ENCODE results near the gene CLCA4.

Gene CLCA4

DNA sequence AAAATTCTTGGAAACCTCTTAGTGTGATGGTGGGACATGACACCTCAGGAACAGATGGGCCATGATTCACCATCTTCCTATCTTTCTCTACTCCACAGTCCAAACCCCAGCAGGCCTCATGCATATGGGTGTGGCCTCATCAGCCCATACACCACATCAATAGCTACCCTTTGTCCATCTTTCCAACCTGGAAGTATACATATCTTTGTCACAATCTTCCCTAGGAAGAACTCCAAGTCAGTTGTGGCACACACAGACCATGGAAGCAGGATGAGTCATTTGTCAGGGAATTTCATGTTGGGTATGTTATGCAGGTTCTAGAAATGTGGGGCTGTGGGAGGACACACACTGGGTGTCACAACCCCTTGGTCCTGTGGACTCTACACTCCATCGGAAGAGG is 30.5 kb upstream of the CLCA4 start:
- H3K4me3 Mint-ChIP-seq: no peak overlapping the region
- no peaks in the 10 kb centered on the region for H3K36me3 Mint-ChIP-seq
- H3K27me3 Mint-ChIP-seq: no peaks in the 10 kb centered on the region
- DNase-seq (ENCODE audit: low spot score in 2 of 2): no peak
- ATAC-seq (ENCODE audit: low read depth): no peak
- peaks cover 2% of the 10 kb centered on the region for H3K4me1 Mint-ChIP-seq
- no peak overlapping the region for H3K27ac Mint-ChIP-seq
- no peaks in the 10 kb centered on the region for H3K9me3 Mint-ChIP-seq

DNA sequence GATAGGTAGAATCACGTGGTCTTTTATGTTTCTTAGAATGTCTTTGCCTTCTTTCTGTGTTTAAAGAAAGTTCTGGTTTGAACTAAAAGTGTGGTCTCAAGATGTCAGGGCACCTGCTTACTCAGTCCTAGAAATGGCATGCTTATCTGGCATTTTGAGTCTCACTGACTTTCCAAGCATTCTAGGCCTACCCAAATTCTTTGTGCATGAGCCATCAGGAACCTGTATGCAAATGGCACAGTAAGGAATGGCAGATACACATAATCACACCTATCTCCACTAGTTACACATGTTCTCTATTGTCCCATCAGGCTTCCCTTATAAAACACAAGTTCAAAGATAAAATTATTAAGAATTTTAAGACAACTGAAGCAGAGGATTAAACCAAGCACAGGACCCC is 29.5 kb upstream of the CLCA4 start:
- H3K27ac Mint-ChIP-seq: no peak overlapping the region
- no peaks in the 10 kb centered on the region for H3K36me3 Mint-ChIP-seq
- H3K27me3 Mint-ChIP-seq: no peaks in the 10 kb centered on the region
- H3K9me3 Mint-ChIP-seq: no peaks in the 10 kb centered on the region
- no peak overlapping the region for H3K4me3 Mint-ChIP-seq
- DNase-seq (ENCODE audit: low spot score in 2 of 2): no peak
- peaks cover 2% of the 10 kb centered on the region for H3K4me1 Mint-ChIP-seq
- no peak for ATAC-seq (ENCODE audit: low read depth)

DNA sequence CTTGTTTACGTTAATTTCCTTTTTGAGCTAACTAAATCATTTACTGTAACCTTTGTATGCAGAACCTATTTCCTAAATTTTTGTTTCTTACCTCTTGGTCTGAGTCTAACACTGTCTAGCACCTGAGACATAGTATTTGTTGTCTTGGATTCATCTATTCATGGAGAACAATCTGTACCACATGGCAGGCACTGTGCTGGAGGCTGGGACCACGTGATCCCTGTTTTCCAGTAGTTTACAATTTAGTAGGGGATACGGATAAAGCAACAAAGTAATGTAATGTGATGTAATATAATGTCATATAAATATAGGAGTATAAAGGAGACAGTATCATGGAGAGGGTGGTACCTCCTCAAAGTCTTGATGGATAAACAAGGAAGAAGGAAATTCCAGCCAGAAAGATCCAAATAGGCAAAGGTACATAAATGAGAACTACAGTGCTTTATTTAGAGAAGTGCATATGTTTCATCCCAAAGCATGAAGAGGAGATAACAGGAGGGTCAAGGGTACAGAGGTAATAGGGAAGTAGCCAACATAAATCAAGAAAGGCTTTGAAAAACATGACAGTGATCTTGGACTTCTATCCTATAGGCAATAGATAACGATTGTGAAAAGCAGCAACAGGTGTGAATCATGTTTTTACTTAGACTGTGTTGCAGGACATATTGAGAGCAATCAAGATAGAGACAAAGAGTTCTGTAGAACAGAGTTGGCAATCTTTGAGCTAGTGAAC is 25.9 kb upstream of the CLCA4 start:
- Mint-ChIP-seq H3K36me3 (no peaks in the 10 kb centered on the region), H3K27ac (no peak overlapping the region), H3K4me3 (no peak overlapping the region), H3K9me3 (no peaks in the 10 kb centered on the region), H3K27me3 (no peaks in the 10 kb centered on the region), H3K4me1 (no peaks in the 10 kb centered on the region)
- no peak for DNase-seq (ENCODE audit: low spot score in 2 of 2)
- no peak for ATAC-seq (ENCODE audit: low read depth)

DNA sequence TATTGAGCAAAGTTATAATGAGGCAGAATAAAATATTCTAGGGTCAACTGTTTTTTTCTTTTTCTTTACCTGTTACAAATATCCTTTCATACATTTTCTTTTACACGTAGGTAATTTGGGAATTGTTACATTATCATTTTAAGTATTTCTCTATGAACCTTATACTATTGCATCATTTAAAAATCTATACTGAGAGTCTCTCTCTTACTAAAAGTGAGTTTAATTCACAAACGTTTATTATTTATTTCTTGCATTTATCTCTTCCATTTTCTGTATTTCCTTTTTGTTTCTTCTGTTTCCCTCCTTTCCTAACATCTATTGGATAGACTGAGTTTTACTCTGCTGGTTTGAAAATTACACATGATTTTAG is 25.4 kb upstream of the CLCA4 start:
- no peak overlapping the region for H3K4me3 Mint-ChIP-seq
- no peaks in the 10 kb centered on the region for H3K36me3 Mint-ChIP-seq
- no peak for ATAC-seq (ENCODE audit: low read depth)
- no peaks in the 10 kb centered on the region for H3K9me3 Mint-ChIP-seq
- DNase-seq (ENCODE audit: low spot score in 2 of 2): no peak
- no peaks in the 10 kb centered on the region for H3K27me3 Mint-ChIP-seq
- H3K4me1 Mint-ChIP-seq: no peaks in the 10 kb centered on the region
- no peak overlapping the region for H3K27ac Mint-ChIP-seq

DNA sequence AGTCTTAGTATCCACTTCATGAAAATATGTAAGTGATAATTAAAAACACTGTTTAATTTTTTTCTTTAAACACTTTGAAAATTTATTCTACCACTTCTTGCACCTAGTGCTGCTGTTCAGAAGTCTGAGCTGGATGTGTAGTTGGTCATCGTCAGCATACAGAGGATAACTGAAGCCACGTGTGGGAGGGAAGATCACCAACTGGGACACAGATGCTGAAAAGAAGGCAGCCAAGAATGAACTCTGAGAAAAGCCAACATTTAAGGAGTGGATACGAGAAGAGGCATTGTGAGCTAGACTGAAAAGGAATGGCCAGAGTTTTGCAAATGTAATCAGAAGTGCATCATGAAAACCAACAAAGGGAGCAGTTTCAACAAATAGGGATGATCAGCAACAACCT is 24.6 kb upstream of the CLCA4 start:
- no peaks in the 10 kb centered on the region for H3K4me1 Mint-ChIP-seq
- no peak overlapping the region for H3K4me3 Mint-ChIP-seq
- ATAC-seq (ENCODE audit: low read depth): no peak
- H3K27me3 Mint-ChIP-seq: no peaks in the 10 kb centered on the region
- no peak for DNase-seq (ENCODE audit: low spot score in 2 of 2)
- no peak overlapping the region for H3K27ac Mint-ChIP-seq
- H3K9me3 Mint-ChIP-seq: no peaks in the 10 kb centered on the region
- no peaks in the 10 kb centered on the region for H3K36me3 Mint-ChIP-seq

DNA sequence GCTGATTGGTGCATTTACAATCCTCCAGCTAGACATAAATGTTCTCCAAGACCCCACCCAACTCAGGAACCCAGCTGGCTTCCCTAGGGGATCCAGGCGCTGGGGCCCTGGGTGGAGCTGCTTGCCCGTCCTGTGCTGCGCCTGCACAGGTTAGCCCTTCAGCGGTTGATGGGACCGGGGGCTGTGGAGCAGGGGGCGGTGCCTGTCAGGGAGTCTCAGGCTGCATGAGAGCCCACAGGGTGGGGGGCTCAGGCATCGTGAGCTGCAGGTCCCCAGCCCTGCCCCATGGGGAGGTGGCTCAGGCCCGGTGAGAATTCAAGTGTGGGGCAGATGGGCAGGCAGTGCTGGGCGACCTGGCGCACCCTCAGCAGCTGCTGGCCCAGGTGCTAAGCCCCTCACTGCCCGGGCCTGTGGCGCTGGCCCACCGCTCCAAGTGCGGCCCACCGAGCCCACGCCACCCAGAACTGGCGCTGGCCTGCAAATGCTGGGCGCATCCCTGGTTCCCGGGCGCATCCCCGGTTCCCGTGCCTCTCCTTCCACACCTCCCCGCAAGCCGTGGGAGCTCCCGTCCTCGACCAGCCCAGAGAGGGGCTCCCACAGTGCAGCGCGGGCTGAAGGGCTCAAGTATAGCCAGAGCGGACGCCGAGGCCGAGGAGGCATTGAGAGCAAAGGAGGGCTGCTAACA is 23.1 kb upstream of the CLCA4 start:
- no peaks in the 10 kb centered on the region for H3K36me3 Mint-ChIP-seq
- H3K4me1 Mint-ChIP-seq: no peaks in the 10 kb centered on the region
- no peak for ATAC-seq (ENCODE audit: low read depth)
- no peak overlapping the region for H3K27ac Mint-ChIP-seq
- no peaks in the 10 kb centered on the region for H3K9me3 Mint-ChIP-seq
- H3K4me3 Mint-ChIP-seq: no peak overlapping the region
- DNase-seq (ENCODE audit: low spot score in 2 of 2): no peak
- no peaks in the 10 kb centered on the region for H3K27me3 Mint-ChIP-seq

DNA sequence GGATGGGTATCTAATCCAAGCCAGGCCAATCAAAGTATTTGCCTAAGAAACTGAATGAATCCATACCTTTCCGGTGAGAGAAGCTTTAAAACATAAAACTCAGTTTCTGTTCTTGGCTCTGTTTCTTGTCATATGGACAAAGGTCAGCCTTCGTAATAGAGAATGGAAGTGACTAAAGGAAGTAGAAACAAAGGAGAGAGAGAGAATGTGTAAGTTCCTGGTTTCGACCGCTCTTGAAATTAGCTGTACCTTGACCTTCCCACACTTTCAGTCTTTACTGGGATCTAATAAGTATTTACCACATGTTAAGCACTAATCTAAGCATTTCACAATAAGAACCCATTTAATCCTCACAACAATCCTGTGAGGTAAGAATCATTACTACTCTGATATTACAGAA is 19.6 kb upstream of the CLCA4 start:
- DNase-seq (ENCODE audit: low spot score in 2 of 2): no peak
- Mint-ChIP-seq H3K27ac (no peak overlapping the region), H3K36me3 (no peaks in the 10 kb centered on the region), H3K4me3 (no peak overlapping the region), H3K9me3 (no peaks in the 10 kb centered on the region), H3K27me3 (peaks cover 2% of the 10 kb centered on the region), H3K4me1 (no peaks in the 10 kb centered on the region)
- ATAC-seq (ENCODE audit: low read depth): no peak

DNA sequence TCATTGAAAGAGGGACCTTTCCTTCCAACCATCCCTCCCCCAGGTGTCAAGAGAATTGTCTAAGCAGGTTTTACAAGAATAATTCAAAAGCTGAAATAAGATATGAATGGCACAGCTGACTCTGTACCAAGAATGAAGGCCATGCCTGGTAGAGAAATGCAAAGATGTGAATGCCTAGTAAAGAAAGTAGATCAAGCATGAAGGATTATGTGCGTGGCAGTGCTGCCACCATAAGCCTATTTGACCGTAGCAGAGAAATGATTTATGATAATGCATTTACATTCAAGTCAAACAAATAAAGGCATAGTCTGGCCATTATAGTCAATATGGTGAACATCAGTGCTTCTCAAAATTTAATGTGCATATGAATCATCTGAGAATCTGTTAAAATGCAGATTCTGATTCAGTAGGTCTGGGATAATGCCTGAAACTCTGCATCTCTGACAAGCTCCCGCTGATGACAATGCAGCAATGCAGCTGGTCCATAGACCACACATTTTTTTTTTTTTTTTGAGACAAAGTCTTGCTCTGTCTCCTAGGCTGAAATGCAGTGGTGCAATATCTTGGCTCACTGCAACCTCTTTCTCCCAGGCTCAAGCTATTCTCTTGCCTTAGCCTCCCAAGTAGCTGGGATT is 16.6 kb upstream of the CLCA4 start:
- no peak overlapping the region for H3K27ac Mint-ChIP-seq
- no peaks in the 10 kb centered on the region for H3K4me1 Mint-ChIP-seq
- no peaks in the 10 kb centered on the region for H3K9me3 Mint-ChIP-seq
- no peak for DNase-seq (ENCODE audit: low spot score in 2 of 2)
- peaks cover 2% of the 10 kb centered on the region for H3K27me3 Mint-ChIP-seq
- H3K4me3 Mint-ChIP-seq: no peak overlapping the region
- H3K36me3 Mint-ChIP-seq: no peaks in the 10 kb centered on the region
- ATAC-seq (ENCODE audit: low read depth): no peak

DNA sequence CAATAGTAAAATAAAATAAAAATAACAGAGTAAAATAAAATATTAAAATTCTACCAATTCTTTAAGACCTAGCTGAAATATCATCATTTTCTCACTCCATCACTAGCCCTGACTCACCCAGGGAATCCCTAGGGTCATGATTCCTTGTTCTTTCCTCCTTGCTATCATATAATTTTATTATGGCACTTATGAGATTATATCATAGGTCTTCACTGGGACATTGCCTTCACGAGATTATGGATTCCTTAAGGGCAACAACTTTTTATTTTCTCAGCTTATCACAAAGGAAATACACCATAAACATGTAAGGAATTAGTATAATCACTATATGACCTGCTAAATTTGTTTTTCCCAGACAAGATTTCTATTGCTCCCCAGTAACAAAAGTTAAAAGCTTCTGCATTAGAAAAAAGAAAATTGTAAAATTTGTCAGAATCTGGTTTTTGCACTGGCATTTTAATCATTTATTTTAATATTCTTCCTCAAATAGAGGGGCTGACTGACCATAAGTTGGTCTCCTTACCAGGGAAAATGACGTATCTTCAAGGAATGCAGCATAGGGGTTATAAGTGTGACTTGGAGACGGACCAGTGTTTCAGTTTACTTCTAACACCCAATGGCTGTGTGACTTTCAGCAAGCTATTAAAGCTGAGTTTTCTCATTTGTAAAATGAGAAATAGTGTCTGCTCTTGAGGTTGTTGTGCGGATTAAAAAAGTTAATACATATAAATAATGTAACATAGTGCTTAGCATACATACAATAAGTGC is 8.8 kb upstream of the CLCA4 start:
- no peaks in the 10 kb centered on the region for H3K4me1 Mint-ChIP-seq
- DNase-seq (ENCODE audit: low spot score in 2 of 2): no peak
- no peaks in the 10 kb centered on the region for H3K36me3 Mint-ChIP-seq
- no peak overlapping the region for H3K27ac Mint-ChIP-seq
- no peak for ATAC-seq (ENCODE audit: low read depth)
- H3K27me3 Mint-ChIP-seq: peaks cover 8% of the 10 kb centered on the region
- H3K4me3 Mint-ChIP-seq: no peak overlapping the region
- H3K9me3 Mint-ChIP-seq: no peaks in the 10 kb centered on the region

DNA sequence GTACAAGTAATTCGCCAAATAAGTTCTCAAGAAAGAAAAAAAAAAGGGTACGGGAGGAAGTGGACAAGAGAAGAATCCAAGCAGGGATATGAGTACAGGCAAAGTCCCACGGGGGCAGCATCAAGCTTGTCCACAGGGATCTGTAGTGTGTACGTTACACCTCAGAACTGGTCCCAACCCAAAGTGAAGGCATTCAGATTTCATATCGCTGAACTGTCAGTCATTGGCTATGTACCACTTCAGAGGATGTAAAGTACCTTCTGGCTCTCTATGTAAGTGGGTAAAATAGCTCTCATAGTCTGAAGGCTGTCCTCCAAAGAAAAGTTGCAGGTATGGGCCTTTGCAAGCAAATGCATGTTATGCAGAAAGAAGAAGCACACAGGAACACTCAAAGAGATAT is 8.1 kb upstream of the CLCA4 start:
- Mint-ChIP-seq H3K4me1 (no peaks in the 10 kb centered on the region), H3K27ac (no peak overlapping the region), H3K4me3 (no peak overlapping the region), H3K36me3 (no peaks in the 10 kb centered on the region), H3K9me3 (no peaks in the 10 kb centered on the region), H3K27me3 (peaks cover 8% of the 10 kb centered on the region)
- ATAC-seq (ENCODE audit: low read depth) (no peak), DNase-seq (ENCODE audit: low spot score in 2 of 2) (no peak)

DNA sequence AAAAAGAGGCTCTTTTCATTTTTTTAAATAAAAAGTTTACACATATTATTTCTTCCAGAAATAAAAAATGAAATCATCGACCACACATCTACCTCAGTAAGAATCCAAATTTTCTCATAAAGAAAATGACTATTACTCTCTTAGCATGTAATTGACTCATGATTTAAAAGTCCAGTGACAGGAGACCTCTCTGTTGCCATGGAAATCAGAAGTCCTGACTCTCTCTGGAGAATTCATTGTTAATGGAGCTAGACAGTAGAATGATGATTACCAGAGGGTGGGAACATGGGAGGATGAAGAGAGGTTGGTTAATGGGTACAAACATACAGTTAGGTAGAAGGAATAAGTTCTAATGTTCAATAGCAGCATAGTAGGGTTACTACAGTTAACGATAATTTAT is 5.0 kb upstream of the CLCA4 start:
- Mint-ChIP-seq H3K27me3 (peaks cover 4% of the 10 kb centered on the region), H3K9me3 (no peaks in the 10 kb centered on the region), H3K4me3 (no peak overlapping the region), H3K27ac (no peak overlapping the region), H3K4me1 (no peaks in the 10 kb centered on the region), H3K36me3 (no peaks in the 10 kb centered on the region)
- DNase-seq (ENCODE audit: low spot score in 2 of 2): no peak
- ATAC-seq (ENCODE audit: low read depth): no peak

DNA sequence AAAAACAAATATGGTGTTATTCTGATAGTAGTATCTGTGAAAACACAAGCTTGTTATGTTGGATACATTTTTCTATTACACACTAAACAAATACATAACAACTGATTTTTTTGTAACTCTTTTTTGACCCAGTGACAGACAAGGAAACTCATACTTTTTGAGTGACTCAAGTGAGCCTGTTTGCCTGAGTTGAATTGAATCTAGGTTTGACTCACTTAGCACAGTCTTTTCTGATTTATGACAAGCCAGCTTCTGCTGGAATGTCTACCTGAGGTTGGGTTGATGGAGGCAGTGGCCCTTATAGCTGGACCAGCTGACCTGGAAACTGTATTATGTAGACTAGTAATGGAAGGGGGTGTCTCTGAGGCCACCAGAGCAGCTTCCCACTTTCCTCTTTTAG is 4.2 kb upstream of the CLCA4 start:
- H3K36me3 Mint-ChIP-seq: no peaks in the 10 kb centered on the region
- no peak overlapping the region for H3K27ac Mint-ChIP-seq
- DNase-seq (ENCODE audit: low spot score in 2 of 2): no peak
- no peak for ATAC-seq (ENCODE audit: low read depth)
- H3K4me3 Mint-ChIP-seq: no peak overlapping the region
- peaks cover 4% of the 10 kb centered on the region for H3K27me3 Mint-ChIP-seq
- no peaks in the 10 kb centered on the region for H3K4me1 Mint-ChIP-seq
- H3K9me3 Mint-ChIP-seq: no peaks in the 10 kb centered on the region

DNA sequence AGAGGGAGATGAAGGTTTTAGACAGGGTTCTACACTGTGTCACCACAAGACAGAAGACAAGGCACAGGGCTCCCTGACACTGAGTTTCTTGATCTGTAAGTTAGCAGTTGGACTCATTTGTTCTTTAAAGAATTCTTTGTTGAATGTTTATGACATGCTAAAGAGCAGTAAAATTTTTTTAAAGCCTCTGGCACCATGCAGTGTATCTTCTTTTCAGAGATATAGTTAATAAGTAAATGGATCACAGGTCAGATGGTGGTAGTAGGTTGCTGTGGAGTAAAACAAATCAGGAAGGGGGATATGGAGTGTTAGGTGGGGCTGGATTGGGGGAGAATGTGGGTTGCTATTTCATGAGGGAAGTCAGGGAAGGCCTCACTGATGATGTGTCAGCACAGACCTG is 2.0 kb downstream of the CLCA4 start:
- no peaks in the 10 kb centered on the region for H3K36me3 Mint-ChIP-seq
- DNase-seq (ENCODE audit: low spot score in 2 of 2): no peak
- H3K4me3 Mint-ChIP-seq: no peak overlapping the region
- H3K4me1 Mint-ChIP-seq: no peaks in the 10 kb centered on the region
- ATAC-seq (ENCODE audit: low read depth): no peak
- no peaks in the 10 kb centered on the region for H3K9me3 Mint-ChIP-seq
- no peaks in the 10 kb centered on the region for H3K27me3 Mint-ChIP-seq
- no peak overlapping the region for H3K27ac Mint-ChIP-seq

DNA sequence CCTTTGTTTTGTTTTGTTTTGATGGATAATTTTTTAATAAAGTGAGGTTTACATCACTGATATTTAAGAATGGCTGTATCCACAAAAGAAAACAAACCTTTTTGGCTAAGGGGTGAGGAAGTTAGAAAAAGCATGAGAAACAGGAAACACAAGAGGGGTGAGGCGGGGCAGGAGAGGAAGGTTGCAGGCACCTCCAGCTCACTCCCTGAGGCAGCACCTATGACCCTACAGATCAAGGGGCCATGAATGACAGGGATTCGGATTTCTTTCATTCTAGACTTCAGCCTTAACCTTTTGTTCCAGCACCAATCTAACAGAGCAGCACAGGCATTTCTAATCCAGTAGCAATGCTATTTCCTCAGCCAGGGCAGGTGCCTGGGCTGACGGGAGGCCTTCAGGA is 4.4 kb downstream of the CLCA4 start:
- no peaks in the 10 kb centered on the region for H3K9me3 Mint-ChIP-seq
- H3K27ac Mint-ChIP-seq: no peak overlapping the region
- no peaks in the 10 kb centered on the region for H3K4me1 Mint-ChIP-seq
- no peaks in the 10 kb centered on the region for H3K36me3 Mint-ChIP-seq
- H3K27me3 Mint-ChIP-seq: no peaks in the 10 kb centered on the region
- H3K4me3 Mint-ChIP-seq: no peak overlapping the region
- DNase-seq (ENCODE audit: low spot score in 2 of 2): no peak
- ATAC-seq (ENCODE audit: low read depth): no peak

Data from memory B cell (primary cell).